ENCODE data around the gene SLC9A8.
"Not testable (repeated sequence)": the region's sequence is repeated elsewhere in the genome, so short reads cannot be mapped to it uniquely, and the experiment has no call there.

The SLC9A8 gene

DNA sequence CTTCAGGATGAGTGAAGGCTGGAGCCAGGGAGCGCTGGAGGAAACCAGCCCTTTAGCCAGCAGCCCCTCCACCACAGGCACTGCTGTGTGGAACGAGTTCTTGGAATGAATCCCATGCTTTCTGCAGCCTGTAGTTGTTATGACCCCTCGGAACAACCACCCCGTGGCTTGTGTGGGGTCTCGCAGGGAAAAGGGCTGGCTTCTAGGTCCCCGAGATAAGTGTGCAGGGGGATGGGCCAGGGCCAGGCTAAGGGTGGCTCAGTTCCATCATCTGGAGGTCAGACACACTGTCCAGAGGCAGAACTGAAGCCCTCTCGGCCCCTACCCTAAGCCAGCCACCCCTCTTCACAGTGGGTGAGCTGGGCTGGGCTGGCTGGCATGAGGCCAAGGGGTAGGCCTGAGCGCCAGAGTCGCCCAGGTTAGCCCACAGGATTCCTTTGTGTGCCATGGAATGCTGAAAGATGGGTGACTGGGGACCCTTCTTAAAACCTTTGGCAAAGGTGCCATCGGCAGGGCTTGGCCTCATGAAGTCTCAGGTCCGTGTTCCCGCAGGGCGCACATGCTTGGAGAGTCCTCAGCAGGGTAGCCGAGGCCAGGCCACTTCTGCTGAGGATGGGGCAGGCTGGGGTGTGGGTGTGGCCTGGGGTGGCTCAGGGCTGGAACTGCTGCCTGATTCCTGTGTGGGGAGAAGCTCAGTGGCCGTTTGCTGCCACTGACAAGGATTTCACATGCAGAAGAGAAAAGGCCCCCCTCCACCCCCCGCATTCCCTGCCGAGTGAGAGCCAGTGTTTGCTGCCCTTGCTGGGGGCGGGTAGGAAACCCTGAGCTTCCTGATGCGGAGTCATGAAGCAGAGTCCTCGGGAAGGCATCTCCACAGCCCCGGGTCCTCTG, 78.1 kb downstream of the SLC9A8 start:
- in situ Hi-C loops (cut with MboI; ENCODE audit: low sequenced_read_pairs), result no loop called here

DNA sequence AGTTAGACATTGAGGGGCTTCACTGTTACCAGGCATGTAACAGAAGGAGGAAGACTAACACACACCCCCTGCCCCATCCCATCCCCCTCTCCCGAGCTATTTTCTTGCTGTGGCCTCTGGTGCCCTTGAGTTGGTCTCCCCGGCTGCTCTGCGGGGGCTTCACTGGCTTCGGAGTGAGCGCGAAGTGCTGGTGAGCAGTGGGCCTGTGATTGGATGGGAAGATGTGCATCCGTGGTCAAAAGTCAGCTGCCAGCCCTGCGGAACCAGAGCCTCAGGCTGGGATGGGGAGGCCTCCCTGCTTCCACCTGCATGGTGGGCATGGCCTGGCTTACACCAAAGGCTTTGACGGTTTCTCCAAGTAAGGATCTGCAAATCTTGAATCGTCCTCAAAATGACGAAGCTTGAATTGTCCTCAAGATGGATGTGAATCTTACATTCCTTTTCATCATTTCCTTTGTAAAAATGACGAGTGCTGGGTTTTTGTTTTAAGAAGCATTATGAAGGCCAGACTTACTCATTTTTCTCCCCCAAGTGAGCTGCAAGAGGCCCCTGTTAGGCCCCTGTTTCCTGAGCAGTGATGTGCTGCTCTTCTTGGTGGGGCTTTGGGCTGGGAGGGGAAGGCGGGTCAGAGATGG, 79.0 kb downstream of the SLC9A8 start:
- in situ Hi-C loops (cut with MboI; ENCODE audit: low sequenced_read_pairs), result no loop called here

DNA sequence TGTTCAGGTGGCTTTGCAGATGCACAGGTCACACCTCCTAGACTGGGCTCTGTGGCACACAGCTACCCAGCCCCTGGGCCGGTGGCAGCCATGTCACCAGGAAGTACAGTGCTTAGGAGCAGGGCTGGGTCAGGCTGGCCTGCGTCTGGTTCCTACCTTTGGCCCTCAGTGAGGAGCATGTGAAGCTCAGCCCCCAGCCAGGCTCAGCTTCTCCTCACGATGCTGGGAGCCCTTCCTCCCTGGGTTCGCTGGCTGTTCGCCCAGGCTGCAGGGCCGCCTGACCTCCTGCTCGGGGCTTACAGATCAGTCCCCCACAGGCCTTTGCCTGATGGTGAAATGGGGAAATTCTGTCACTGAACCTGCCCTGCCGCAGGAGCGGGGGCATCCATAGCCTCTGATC, 79.6 kb downstream of the SLC9A8 start:
- in situ Hi-C loops (cut with MboI; ENCODE audit: low sequenced_read_pairs), result no loop called here

DNA sequence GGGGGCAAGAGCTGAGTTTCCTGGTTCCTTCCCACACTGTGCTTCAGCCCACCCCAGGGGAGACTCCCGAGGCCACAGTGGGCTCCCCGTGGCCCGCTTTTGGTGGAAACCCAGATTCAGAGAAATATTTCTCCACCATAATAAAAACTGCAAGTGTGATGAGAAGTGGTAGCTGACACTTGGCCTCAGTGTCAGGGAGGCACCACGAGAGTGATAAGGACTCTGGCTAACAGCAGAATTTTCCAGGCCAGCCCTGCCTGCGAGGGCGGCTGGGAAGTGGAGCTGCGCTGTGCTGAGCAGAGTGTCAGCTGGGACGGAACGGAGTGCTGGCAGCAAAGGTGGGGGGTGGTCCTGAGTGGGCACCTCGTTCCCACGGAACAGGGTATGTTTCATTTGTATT, 80.2 kb downstream of the SLC9A8 start:
- in situ Hi-C loops (cut with MboI; ENCODE audit: low sequenced_read_pairs), result no loop called here

DNA sequence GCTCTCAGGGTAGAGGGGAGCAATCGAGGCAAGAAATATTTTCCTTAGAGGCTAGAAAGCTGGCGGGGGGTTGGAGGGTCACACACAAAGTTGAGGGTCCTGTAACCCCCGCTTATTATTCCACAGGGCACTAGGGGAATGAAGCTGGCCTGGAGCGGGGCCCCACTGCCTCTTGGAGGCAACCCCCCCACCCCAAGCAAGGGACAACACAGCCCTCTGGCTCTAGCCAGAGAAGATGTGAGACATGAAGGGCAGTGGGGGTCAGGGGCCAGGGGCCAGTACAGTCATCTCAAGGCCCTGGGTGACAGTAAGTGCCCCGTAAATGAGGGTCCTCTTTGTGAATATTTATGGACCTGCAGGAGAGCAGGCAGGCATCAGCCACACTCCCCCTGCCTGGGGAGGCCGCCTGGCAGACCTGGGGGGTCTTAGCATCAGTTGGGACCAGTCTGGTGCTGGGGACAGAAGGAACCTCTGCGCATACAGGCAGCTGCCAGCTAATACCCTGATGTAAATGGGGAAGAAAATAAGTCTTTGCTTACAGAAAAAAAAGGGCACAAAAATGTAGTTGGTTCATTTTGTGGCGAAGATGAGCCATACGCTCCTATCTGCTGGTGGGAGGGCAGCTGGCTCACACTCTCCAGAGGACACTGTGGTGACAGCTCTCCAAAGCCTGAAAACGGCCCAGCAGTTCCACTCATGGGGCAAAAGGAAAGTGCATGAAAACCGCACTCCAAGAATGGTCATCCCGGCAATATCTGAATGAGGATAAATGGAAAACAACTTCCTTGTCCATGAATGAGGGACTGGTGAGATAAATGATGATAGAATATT, 80.8 kb downstream of the SLC9A8 start:
- in situ Hi-C loops (cut with MboI; ENCODE audit: low sequenced_read_pairs), result no loop called here

DNA sequence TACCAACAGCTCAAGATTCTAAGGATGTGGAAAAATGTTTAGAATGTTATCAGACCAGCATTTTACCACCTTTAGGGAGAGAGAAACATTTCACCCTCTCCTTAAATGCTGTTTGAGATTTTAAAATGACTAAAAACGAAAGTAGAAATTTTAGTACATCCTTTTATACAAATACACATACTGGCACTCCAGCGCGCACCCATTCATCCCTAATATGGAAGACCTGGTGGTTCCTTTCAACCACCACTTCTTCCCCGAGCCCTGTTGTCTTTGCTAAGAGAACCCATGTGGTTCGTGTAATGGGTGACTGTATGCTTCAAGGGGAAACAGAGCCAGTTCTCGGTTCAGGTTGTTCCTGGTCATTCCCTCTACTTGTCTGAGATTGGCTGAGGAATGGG, 81.4 kb downstream of the SLC9A8 start:
- in situ Hi-C loops (cut with MboI; ENCODE audit: low sequenced_read_pairs), result no loop called here

DNA sequence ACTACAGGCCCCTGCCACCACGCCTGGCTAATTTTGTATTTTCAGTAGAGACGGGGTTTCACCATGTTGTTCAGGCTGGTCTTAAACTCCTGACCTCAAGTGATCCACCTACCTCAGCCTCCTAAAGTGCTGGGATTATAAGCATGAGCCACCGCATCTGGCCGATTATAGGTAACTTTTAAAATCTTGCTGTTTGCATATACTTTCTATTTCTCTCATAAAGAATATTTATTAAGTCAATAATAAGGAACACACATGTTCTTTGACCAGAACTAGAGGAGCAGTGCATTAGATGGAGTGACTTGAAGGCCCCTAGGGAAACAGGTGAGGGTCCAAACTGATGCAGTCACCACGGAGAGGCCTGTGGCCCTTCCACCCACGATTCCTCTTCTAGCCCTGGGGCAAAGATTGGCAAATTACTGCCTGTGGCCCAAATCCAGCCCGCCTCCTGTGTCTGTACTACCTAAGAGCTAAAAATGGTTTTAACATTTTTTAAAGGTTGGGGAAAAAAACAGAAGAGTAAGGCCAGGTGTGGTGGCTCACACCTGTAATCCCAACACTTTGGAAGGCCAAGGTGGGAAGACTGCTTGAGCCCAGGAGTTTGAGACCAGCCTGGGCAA, 83.0 kb downstream of the SLC9A8 start:
- in situ Hi-C loops (cut with MboI; ENCODE audit: low sequenced_read_pairs), result not testable (repeated sequence)

DNA sequence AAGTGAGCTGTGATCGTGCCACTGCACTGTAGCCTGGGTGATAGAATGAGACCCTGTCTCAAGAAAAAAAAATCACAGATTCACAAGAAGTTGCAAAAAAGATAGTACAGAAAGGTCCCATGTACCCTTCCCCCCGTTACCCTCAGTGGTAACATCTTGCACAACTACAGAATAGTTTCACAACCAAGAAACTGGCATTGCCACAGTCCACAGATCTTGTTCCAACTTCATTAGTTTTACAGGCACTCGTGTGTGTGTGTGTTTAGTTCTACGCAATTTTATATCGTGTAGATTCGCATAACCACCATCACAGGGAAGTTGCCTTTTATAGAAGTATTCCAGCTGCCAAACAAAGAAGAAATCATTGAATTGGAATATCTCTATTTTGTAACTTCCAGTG, 83.6 kb downstream of the SLC9A8 start:
- in situ Hi-C loops (cut with MboI; ENCODE audit: low sequenced_read_pairs), result no loop called here

DNA sequence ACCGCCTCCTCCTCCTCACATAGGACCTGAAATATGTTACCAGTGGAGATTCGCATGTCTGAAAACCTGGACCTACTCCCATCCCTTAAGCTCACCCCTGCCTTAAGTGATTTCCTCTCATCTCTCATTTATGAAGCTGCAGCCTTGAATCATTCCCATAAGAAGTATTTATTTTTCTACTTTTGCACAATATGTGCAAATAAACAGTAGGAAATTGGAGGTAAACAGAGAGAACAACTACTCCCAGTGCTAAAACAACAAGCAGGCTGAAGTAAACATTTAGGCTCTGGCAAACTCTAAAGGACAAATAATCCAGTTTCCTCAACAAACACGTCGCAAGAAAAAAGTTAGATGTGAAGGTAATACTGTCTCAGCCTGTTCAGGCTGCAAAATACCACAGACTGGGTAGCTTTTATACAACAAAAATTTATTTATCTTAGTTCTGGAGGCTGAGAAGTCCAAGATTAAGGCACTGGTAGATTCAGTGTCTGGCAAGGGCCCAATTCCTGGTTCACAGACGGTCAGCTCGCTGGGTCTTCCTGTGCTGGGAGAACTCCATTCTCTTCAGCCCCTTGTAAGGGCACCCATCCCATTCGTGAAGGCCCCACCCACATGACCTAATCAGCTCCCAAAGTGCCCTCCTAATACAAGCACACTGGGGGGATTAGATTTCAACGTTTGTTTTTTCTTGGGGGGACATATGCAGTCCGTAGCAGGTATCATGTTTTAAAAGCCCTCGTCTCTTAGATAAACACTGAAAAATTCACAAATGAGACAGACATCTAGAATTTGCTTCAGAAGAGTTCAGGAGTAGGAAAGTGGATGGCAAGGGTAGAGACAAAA, 87.1 kb downstream of the SLC9A8 start:
- in situ Hi-C loops (cut with MboI; ENCODE audit: low sequenced_read_pairs), result no loop called here

DNA sequence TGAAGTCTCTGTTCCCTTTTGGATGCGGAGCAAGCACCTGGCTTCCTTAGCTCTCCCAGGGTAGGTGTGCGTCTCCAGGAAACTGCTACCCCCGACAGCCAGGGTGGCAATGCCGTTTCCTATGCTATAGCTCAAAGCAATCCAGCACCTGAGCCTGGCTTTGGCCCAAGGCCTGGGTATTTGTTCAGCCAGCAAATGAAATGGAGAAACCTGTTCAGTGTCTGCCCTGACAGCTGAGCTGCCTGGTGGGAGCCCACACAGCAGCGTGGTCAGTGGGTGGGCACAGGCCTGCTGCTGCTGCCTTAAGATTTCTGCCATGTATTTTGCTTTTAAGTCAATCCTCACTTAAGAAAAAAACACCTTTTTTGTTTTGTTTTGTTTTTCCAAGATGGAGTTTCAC, 89.0 kb downstream of the SLC9A8 start:
- in situ Hi-C loops (cut with MboI; ENCODE audit: low sequenced_read_pairs), result no loop called here

DNA sequence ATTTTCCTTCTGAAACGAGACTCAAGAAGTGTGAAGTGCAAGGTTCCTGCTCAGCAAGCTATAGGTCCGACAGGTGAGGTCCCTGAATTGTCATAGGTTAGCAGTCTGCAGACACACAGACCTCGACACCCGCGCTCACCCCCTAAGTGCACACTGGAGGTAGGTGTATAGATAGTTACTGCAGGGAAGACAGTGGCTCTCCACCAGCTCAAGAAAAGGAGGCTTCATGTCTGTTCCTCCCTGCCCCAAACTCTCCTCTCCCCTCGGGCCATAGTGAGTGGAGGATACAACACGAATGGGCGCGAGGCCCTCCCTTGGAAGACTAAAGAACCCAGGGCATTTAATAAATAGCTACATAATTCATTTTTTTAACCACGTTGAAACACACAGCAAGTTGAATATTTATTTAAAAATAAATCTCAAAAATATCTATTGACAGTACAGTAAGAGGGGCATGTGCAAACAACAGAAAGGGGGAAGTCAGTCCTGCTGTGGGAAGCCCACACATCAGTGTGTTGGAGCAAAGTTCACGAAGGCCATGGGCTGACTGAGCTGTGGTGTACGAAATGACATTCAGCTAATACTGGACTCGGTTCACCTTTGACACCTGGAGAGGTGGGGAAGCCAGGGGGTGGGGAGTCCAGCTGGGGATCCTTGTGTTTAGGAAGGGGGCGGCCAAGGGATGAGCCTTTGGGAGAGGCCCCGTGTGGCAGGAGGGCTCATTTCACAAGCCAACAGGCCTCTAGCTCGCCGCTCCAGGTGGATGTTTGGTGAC, 92.0 kb downstream of the SLC9A8 start:
- in situ Hi-C loops (cut with MboI; ENCODE audit: low sequenced_read_pairs), result no loop called here

DNA sequence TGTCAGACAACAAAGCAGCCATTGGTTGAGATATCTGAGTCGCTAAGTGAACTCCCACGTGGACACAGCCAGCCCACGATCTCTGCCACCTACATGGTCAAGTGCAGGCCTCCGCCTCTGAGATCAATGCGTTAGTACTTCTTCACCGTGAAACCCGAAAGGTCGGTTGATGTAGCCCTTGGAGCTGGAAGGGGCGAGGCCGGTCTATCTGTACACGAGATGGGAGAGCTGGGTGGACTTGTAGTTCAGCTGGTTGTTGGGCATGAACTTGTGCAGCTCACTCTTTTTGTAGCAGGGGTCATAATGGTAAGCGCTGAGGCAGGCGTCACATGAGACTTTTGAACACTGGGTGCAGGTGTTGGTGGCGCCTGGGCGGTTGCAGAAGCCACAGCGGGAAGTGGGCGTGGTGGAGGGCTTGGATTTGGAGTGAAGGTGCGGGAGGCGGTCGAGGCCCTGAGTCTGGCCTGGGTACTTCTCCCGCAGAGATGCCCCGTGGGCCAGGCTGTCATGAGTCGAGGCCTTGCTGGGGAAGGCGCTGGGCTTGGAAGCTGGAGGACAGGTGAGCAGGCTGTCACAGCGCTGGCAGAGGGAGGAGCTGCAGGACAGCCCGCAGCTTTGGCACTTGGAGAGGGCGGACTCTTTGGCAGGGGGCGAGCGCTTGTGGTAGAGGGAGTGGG, 92.9 kb downstream of the SLC9A8 start:
- in situ Hi-C loops (cut with MboI; ENCODE audit: low sequenced_read_pairs), result no loop called here

DNA sequence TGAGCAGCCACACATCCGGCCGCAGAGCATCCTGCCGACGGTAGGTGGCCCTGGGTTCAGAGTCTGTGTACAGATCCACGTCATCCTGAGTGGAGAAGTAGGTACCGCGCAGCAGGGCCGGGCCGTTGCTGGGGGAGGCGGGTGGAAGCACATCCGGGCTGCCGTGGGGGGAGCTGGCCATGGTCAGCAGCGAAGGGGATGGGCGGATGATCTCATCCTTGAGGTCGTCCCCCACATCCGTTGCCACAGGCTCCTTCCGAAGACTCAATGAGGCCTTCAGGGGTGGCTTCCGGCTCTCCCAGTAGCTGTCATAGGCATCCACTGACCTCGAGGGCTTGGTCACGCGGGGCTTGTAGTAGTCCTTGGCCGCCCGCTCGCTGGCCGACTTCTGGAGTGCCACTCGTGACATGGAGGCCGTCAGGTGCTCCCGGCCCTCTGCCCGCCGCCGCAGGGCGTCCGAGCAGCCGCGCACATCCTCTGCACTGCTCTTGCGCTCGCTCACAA, 93.5 kb downstream of the SLC9A8 start:
- in situ Hi-C loops (cut with MboI; ENCODE audit: low sequenced_read_pairs), result no loop called here

DNA sequence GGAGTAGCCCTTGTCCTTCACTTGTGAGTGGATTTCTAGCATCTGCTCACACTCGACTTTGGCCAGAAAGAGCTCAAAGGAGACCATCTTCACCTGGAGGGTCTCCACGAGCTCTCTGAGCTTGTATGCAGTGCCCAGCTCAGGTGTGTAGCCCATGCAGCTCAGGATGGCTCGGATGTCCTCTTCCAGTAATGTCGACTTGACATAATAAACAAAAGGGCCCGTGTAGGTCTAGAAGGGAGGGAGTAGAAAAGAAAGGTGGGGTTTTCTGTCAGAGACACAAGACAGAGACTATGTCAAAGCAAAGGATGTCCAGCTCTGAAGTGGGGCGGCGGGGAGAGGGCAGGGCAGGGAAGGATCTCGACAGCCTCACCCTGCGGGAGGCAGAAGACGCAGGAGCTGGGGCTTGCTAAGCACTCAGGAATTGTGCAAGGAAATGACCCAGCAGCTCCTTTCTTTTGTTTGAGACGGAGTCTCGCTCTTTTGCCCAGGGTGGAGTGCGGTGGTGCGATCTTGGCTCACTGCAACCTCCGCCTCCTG, 94.1 kb downstream of the SLC9A8 start:
- in situ Hi-C loops (cut with MboI; ENCODE audit: low sequenced_read_pairs), result no loop called here

DNA sequence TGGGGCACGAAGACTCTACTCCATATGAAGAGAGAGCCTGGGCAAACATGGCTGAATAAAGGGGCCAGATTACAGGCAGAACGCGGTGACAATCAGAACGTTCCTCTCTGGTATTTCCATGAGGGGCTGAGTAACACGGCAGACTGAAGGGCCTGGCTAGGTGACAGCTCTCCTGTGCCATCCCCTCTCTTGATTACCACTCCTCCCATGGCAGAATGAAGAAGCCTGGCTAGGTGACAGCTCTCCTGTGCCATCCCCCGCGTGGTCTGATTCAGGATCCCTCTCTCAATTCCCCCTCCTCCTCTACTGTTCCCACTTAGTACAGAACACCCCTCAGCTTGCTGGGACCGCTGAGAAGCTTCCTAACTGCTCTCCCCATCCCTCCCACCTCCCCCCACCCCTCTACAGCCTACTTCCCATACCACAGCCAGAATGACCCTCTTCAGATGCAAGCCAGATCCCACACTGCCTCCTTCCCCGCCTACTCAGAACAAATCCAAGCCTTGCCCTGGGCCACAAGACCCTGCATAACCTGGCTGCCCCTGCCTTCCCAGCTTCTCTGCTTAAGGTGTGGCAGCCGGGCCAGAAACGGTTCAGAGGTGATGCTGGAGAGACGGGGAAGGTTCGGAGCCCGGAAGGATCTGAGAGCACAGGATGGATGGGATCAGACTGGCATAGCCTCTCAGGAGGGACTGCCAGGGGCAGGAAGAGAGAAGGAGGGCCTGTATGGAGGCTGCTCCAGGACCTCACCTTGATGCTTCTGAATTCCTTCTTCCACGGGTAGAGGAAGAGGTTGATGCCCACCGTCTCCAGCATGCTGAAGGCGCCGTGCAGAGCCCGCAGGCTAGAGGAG, 95.0 kb downstream of the SLC9A8 start:
- in situ Hi-C loops (cut with MboI; ENCODE audit: low sequenced_read_pairs), result no loop called here

DNA sequence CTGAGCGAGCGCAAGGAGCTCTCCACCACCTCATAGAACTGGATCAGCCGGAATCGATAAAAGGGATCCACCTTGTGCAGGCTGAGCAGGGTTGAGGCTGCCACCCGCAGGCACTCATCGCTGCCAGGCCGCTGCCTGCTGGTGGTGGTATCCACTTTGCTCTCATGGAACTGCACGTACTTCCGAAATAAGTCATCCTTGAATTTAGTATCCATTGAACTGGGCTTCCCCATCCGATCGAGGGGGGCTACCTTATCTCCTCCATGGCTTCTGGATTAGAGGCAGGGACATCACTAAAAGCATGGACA, 95.6 kb downstream of the SLC9A8 start:
- in situ Hi-C loops (cut with MboI; ENCODE audit: low sequenced_read_pairs), result no loop called here

DNA sequence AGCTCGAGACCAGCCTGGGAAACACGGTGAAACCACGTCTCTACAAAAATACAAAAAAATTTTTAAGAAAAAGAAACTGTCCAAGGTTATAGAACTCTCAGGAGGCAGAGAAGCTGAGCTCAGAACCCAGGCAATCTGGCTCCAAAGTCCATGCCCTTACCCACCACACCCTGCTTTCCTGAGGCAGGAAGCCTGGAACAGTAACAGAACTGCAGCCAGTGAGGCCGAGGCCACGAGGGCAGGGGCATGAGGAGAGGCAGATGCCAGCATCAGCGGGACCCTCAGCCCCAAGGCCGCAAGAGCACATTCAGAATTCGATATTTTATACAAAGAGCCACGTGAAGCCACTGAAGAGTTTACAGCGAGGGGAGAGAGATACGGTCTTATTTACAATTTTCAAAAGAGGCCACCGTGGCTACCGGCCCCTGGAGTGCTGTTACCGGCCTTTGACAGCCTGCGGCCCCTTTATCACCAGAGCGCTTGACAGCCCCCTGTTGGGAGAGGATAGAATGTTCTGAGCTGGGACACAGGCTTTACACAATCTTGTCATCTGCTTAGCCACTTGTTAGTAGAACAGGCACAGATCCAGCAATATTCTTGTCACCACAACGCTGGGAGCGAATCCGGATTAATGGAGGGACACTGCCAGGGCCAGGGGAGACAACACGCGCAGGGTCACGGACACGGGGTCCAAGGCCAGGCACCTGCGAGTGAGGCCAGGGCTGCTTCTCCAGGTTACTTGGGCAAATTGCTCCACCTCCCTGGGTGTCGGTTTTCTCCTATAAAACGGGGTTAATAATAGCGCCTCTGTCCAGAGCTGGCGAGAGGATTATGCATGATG, 97.1 kb downstream of the SLC9A8 start:
- in situ Hi-C loops (cut with MboI; ENCODE audit: low sequenced_read_pairs), result no loop called here

Data from HL-60/S4 (cell line).